Smooth muscle cell of the brain vasculature (primary cell): ENCODE data around the gene THSD4.

Source experiments
- DNase-seq: peaks from one replicate; pipeline ENCODE4 v3.0.0-alpha.2; 2012; ENCODE audit warnings: low read depth, low spot score

THSD4 gene

GRCh38 chr15:71825021-71825730 is 709.9 kb downstream of the THSD4 start:
- no peak for DNase-seq

GRCh38 chr15:71826196-71826595 is 710.9 kb downstream of the THSD4 start:
- DNase-seq, result no peak

- DNase-seq, result no peak
These were observed 715.7 kb downstream of the THSD4 start for GRCh38 chr15:71830981-71831380.
